Parathyroid adenoma (tissue), 2 donors: Measurements from ENCODE around the gene NDUFAF8.

Experiments used
- H2AFZ ChIP-seq: fragments of 300-600 bp; sonication (generic); one replicate; pipeline ENCODE4 v1.7.0; 2017; ENCODE audit warnings: antibody characterized with exemption, mild to moderate bottlenecking
- H3K27ac ChIP-seq: fragments of 300-600 bp; sonication (generic); one replicate; pipeline ENCODE4 v1.7.0; 2017
- H3K27me3 ChIP-seq: fragments of 300-600 bp; sonication (generic); one replicate; pipeline ENCODE4 v1.7.0; 2017; ENCODE audit warnings: low read length; ENCODE audit not compliant: control insufficient read depth, insufficient read depth
- H3K36me3 ChIP-seq: fragments of 300-600 bp; sonication (generic); one replicate; pipeline ENCODE4 v1.7.0; 2017; ENCODE audit warnings: low read length; ENCODE audit not compliant: control insufficient read depth, insufficient read depth
- H3K4me1 ChIP-seq: fragments of 300-600 bp; sonication (generic); one replicate; pipeline ENCODE4 v1.7.0; 2017; ENCODE audit warnings: control low read depth
- H3K4me2 ChIP-seq: fragments of 300-600 bp; sonication (generic); one replicate; pipeline ENCODE4 v1.7.0; 2017; ENCODE audit warnings: low read length
- H3K4me3 ChIP-seq: fragments of 300-600 bp; sonication (generic); one replicate; pipeline ENCODE4 v1.7.0; 2017; ENCODE audit warnings: low read depth, low read length
- H3K79me2 ChIP-seq: fragments of 300-600 bp; sonication (generic); one replicate; pipeline ENCODE4 v1.7.0; 2017; ENCODE audit warnings: control low read depth
- H3K9ac ChIP-seq: fragments of 300-600 bp; sonication (generic); one replicate; pipeline ENCODE4 v1.7.0; 2017; ENCODE audit warnings: mild to moderate bottlenecking
- H3K9me3 ChIP-seq: fragments of 300-600 bp; sonication (generic); one replicate; pipeline ENCODE4 v1.7.0; 2017; ENCODE audit warnings: low read length; ENCODE audit not compliant: control insufficient read depth
- CTCF ChIP-seq: fragments of 300-600 bp; sonication (generic); IDR thresholded peaks from one replicate; pipeline ENCODE4 v1.7.0; 2017; ENCODE audit warnings: antibody characterized with exemption, mild to moderate bottlenecking
- donor health status: primary hyperparathyroidism.

The NDUFAF8 gene

GRCh38 chr17:81249223-81250040, 10.3 kb downstream of the NDUFAF8 start:
- Histone ChIP-seq H3K36me3 (no peaks in the 10 kb centered on the region), H3K27ac (no peak overlapping the region), H3K4me3 (no peak overlapping the region), H3K4me1 (peaks cover 4% of the 10 kb centered on the region), H3K79me2 (peaks cover 11% of the 10 kb centered on the region), H3K4me2 (no peak overlapping the region), H3K9ac (no peak overlapping the region), H3K9me3 (no peaks in the 10 kb centered on the region), H2AFZ (no peak overlapping the region), H3K27me3 (no peaks in the 10 kb centered on the region)
- TF ChIP-seq CTCF: no peak

GRCh38 chr17:81250286-81251093, 11.4 kb downstream of the NDUFAF8 start:
- no peak overlapping the region for H3K4me3 ChIP-seq
- H3K79me2 ChIP-seq: peaks cover 11% of the 10 kb centered on the region
- no peak overlapping the region for H2AFZ ChIP-seq
- no peaks in the 10 kb centered on the region for H3K9me3 ChIP-seq
- H3K27me3 ChIP-seq: no peaks in the 10 kb centered on the region
- no peak overlapping the region for H3K27ac ChIP-seq
- H3K4me2 ChIP-seq: no peak overlapping the region
- H3K36me3 ChIP-seq: no peaks in the 10 kb centered on the region
- H3K9ac ChIP-seq: no peak overlapping the region
- H3K4me1 ChIP-seq: peaks cover 11% of the 10 kb centered on the region
- no peak for TF ChIP-seq CTCF

- Histone ChIP-seq H3K4me2 (no peak overlapping the region), H3K36me3 (no peaks in the 10 kb centered on the region), H3K4me3 (no peak overlapping the region), H2AFZ (no peak overlapping the region), H3K79me2 (peaks cover 11% of the 10 kb centered on the region), H3K27ac (no peak overlapping the region), H3K9ac (no peak overlapping the region), H3K9me3 (no peaks in the 10 kb centered on the region), H3K27me3 (no peaks in the 10 kb centered on the region), H3K4me1 (peaks cover 18% of the 10 kb centered on the region)
- TF ChIP-seq CTCF: no peak
Observed at GRCh38 chr17:81251094-81251708, 12.1 kb downstream of the NDUFAF8 start.

- H3K4me1 ChIP-seq: peaks cover 24% of the 10 kb centered on the region
- H3K9ac ChIP-seq: no peak overlapping the region
- H3K27me3 ChIP-seq: no peaks in the 10 kb centered on the region
- no peak overlapping the region for H3K27ac ChIP-seq
- peaks cover 11% of the 10 kb centered on the region for H3K79me2 ChIP-seq
- H3K36me3 ChIP-seq: no peaks in the 10 kb centered on the region
- H3K4me3 ChIP-seq: no peak overlapping the region
- H3K9me3 ChIP-seq: no peaks in the 10 kb centered on the region
- TF ChIP-seq CTCF: no peak
- no peak overlapping the region for H3K4me2 ChIP-seq
- H2AFZ ChIP-seq: no peak overlapping the region
Observed at GRCh38 chr17:81251709-81252301, 12.7 kb downstream of the NDUFAF8 start.
